Loucy (cell line): ENCODE data around the gene L3HYPDH.

Experiments used
- H2AFZ ChIP-seq: fragments of 200-600 bp; sonication (generic); 2 replicates; pipeline ENCODE4 v1.6.0; 2016; ENCODE audit warnings: antibody characterized with exemption, mild to moderate bottlenecking, low read length, moderate library complexity
- H3F3A ChIP-seq: fragments of 200-600 bp; 2 replicates; pipeline ENCODE4 v1.6.0; 2016; ENCODE audit warnings: antibody characterized with exemption, low read depth, mild to moderate bottlenecking
- H3K27me3 ChIP-seq: fragments of 200-600 bp; sonication (generic); 2 replicates; pipeline ENCODE4 v1.6.1; 2014; ENCODE audit warnings: low read length, mild to moderate bottlenecking; ENCODE audit not compliant: insufficient read depth, poor library complexity, severe bottlenecking
- H3K36me3 ChIP-seq: fragments of 200-600 bp; sonication (generic); 2 replicates; pipeline ENCODE4 v1.6.1; 2016; ENCODE audit warnings: low read length; ENCODE audit not compliant: insufficient read depth
- H3K4me1 ChIP-seq: fragments of 200-600 bp; sonication (generic); 2 replicates; pipeline ENCODE4 v1.5.1; 2014; ENCODE audit warnings: low read length, mild to moderate bottlenecking; ENCODE audit not compliant: insufficient read depth, poor library complexity, severe bottlenecking
- H3K4me2 ChIP-seq: fragments of 200-600 bp; sonication (generic); 2 replicates; pipeline ENCODE4 v1.6.0; 2014; ENCODE audit warnings: antibody characterized with exemption, low read length, low read depth, mild to moderate bottlenecking; ENCODE audit not compliant: poor library complexity, severe bottlenecking
- H3K4me3 ChIP-seq: fragments of 200-600 bp; sonication (generic); 2 replicates; pipeline ENCODE4 v1.5.1; 2014; ENCODE audit warnings: low read length, mild to moderate bottlenecking, mixed read lengths; ENCODE audit not compliant: poor library complexity, severe bottlenecking
- H3K79me2 ChIP-seq: fragments of 200-600 bp; sonication (generic); 2 replicates; pipeline ENCODE4 v1.6.1; 2014; ENCODE audit warnings: low read length; ENCODE audit not compliant: insufficient read depth
- H3K9ac ChIP-seq: fragments of 200-600 bp; sonication (generic); 2 replicates; pipeline ENCODE4 v1.6.0; 2014; ENCODE audit warnings: mild to moderate bottlenecking, low read depth, low read length, moderate library complexity; ENCODE audit not compliant: poor library complexity, severe bottlenecking
- H3K9me2 ChIP-seq: fragments of 200-600 bp; sonication (generic); replicated peaks from 2 replicates; pipeline ENCODE4 v1.6.1; 2016; ENCODE audit warnings: low read depth, low read length, mixed read lengths
- H3K9me3 ChIP-seq: fragments of 200-600 bp; sonication (generic); 2 replicates; pipeline ENCODE4 v1.6.1; 2014; ENCODE audit warnings: mild to moderate bottlenecking, antibody characterized with exemption, low read length, low read depth; ENCODE audit not compliant: insufficient read depth
- H4K20me1 ChIP-seq: fragments of 200-600 bp; sonication (generic); 2 replicates; pipeline ENCODE4 v1.6.0; 2014; ENCODE audit warnings: antibody characterized with exemption, low read length, mild to moderate bottlenecking; ENCODE audit not compliant: insufficient read depth, poor library complexity, severe bottlenecking
- EZH2phosphoT487 ChIP-seq: fragments of 200-600 bp; IDR thresholded peaks from 2 replicates; pipeline ENCODE4 v1.6.1; 2018; ENCODE audit warnings: antibody characterized with exemption, mild to moderate bottlenecking, moderate library complexity, borderline replicate concordance
- TF ChIP-seq, protein P1 (sequence below): fragments of 200-600 bp; sonication (generic); conservative IDR thresholded peaks from 2 replicates; pipeline ENCODE4 v1.5.1; 2014; ENCODE audit warnings: mild to moderate bottlenecking, antibody characterized with exemption, low read length

Gene L3HYPDH

DNA sequence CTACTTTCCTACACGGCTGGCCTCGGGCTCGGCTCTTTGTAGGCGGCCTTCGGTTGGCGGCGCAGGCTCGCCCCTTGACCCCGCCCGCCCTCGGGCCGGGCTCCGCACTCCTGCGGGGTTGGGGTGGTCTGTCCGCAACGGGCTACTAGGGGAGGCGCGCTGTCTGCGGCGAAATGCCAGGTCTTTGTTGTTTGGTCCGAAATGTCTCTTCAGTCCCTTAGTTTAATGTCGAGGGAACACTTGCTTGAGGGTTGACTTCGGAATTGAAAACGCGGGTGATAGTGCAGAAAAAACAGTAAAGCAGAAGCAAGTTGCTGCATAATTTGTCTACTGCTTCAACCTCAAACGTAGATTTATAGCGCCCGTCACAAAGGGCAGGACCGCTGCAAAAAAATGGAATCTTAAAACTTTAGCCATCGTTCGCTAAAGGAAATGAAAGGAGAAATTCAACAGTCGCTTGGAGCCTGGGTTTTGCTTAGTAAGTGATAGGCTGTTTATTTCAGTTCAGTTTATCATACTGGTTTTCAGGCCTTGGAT, 499 bp upstream of the L3HYPDH start:
- Histone ChIP-seq H3K4me1 (peaks cover 48% of the 10 kb centered on the region), H3K36me3 (no peaks in the 10 kb centered on the region), H3K9ac (peak overlapping the region; percentile 89), H3K79me2 (peaks cover 37% of the 10 kb centered on the region), H4K20me1 (peaks cover 27% of the 10 kb centered on the region), H3K9me2 (no peaks in the 10 kb centered on the region), H3K9me3 (no peaks in the 10 kb centered on the region), H3K4me2 (peak overlapping the region; percentile 82), H3K4me3 (peak overlapping the region; percentile 88), H2AFZ (peak overlapping the region; percentile 87), H3K27me3 (no peaks in the 10 kb centered on the region), H3F3A (no peaks in the 10 kb centered on the region)
- TF ChIP-seq, protein P1, sequence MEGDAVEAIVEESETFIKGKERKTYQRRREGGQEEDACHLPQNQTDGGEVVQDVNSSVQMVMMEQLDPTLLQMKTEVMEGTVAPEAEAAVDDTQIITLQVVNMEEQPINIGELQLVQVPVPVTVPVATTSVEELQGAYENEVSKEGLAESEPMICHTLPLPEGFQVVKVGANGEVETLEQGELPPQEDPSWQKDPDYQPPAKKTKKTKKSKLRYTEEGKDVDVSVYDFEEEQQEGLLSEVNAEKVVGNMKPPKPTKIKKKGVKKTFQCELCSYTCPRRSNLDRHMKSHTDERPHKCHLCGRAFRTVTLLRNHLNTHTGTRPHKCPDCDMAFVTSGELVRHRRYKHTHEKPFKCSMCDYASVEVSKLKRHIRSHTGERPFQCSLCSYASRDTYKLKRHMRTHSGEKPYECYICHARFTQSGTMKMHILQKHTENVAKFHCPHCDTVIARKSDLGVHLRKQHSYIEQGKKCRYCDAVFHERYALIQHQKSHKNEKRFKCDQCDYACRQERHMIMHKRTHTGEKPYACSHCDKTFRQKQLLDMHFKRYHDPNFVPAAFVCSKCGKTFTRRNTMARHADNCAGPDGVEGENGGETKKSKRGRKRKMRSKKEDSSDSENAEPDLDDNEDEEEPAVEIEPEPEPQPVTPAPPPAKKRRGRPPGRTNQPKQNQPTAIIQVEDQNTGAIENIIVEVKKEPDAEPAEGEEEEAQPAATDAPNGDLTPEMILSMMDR, result no peak
- TF ChIP-seq EZH2phosphoT487, result no peak

DNA sequence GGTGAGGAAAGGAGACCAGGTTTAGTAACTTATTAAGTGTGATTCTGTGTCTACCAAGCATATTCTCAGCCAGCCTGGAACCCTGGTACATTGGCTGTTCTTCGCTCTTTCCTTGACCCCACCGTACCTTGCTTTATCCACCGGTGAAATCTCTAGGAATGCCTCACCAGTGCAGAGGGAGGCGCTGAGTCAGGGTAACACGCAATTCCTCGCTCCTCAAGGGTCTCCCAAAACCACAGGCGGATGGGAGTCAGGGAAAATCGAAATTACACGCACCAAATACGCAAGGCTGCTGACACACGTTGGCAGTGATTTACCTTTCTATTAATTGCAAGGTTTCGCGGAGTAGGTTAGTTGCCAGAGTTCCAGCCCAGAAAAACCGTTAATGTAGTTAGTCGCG, 845 bp downstream of the L3HYPDH start:
- no peaks in the 10 kb centered on the region for H3K36me3 ChIP-seq
- H3K9me2 ChIP-seq, result no peaks in the 10 kb centered on the region
- H3K4me1 ChIP-seq, result peaks cover 41% of the 10 kb centered on the region
- no peaks in the 10 kb centered on the region for H3F3A ChIP-seq
- peak overlapping the region; percentile 89 for H3K9ac ChIP-seq
- no peak for TF ChIP-seq EZH2phosphoT487
- TF ChIP-seq, protein P1, result no peak
- H3K27me3 ChIP-seq, result no peaks in the 10 kb centered on the region
- H3K4me2 ChIP-seq, result peak overlapping the region; percentile 92
- H3K4me3 ChIP-seq, result peak overlapping the region; percentile 88
- H4K20me1 ChIP-seq, result peaks cover 27% of the 10 kb centered on the region
- H3K79me2 ChIP-seq, result peaks cover 37% of the 10 kb centered on the region
- peak overlapping the region; percentile 95 for H2AFZ ChIP-seq
- no peaks in the 10 kb centered on the region for H3K9me3 ChIP-seq

DNA sequence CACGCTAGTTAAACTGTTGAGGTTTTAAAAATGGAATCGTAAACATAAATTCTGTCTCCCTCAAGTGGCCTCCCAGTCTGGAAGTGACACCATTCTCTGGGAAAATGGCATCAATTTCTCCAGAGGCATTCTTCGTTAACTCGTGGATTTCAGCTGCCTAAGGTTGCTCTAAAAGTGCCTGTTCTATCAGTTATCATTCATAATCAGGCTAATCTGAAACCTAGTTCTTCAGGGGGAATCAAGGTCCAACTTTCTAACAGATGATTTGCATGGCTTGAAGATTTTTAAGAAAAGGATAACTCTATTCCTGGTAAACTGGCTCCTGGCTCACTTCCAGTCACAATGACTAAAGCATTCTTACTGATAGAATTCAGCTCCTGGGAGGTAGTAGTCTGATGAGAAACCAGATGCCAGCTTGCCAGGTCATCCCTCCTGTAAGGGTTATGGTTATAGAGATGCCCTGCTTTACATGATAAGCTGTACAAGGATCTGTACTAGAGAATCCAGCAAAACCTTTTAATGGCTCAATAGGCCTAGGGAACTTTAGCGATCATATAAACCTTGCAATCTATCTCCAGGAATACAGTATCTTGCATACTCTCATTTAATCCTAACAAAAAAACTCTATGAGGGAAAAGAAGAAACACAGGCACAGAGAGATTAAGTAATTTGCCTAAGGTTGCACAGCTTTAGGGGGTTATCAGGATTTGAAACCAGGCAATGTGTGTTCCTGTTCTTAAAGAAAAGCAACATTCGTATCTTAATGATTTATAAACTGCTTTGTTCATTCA, 1.5 kb downstream of the L3HYPDH start:
- Histone ChIP-seq H3K27me3 (no peaks in the 10 kb centered on the region), H3K4me2 (peak overlapping the region; percentile 92), H3K79me2 (peaks cover 37% of the 10 kb centered on the region), H3K4me1 (peaks cover 41% of the 10 kb centered on the region), H3K9me2 (no peaks in the 10 kb centered on the region), H3F3A (no peaks in the 10 kb centered on the region), H3K9me3 (no peaks in the 10 kb centered on the region), H4K20me1 (peaks cover 22% of the 10 kb centered on the region), H3K4me3 (peak overlapping the region; percentile 88), H2AFZ (no peak overlapping the region), H3K9ac (peak overlapping the region; percentile 89), H3K36me3 (no peaks in the 10 kb centered on the region)
- no peak for TF ChIP-seq EZH2phosphoT487
- TF ChIP-seq, protein P1, result no peak
